ENCODE measurements around the gene GPANK1.
A peak's percentile ranks its signal among the peaks of the same experiment; 100 is the strongest.

Gene GPANK1

GRCh38 chr6:31652925-31653724 is 11.7 kb downstream of the GPANK1 start:
- no peak for DNase-seq (ENCODE audit: low read depth)
- no peak for TF ChIP-seq CTCF (IDR thresholded peaks at IDR 0.05; ENCODE audit: insufficient read depth, low read depth, low read length, missing control alignments)
- peak overlapping the region; percentile 60 for H3K4me3 ChIP-seq (ENCODE audit: low read length)

- DNase-seq (ENCODE audit: low read depth) = peak; percentile 84
- TF ChIP-seq CTCF (IDR thresholded peaks at IDR 0.05; ENCODE audit: insufficient read depth, low read depth, low read length, missing control alignments) = no peak
- H3K4me3 ChIP-seq (ENCODE audit: low read length) = peak overlapping the region; percentile 60
These were observed 13.1 kb downstream of the GPANK1 start for GRCh38 chr6:31651602-31652191.

- no peak for DNase-seq (ENCODE audit: low read depth)
- TF ChIP-seq CTCF (IDR thresholded peaks at IDR 0.05; ENCODE audit: insufficient read depth, low read depth, low read length, missing control alignments) = no peak
- H3K4me3 ChIP-seq (ENCODE audit: low read length) = no peak overlapping the region
These were observed 19.5 kb downstream of the GPANK1 start for GRCh38 chr6:31645325-31645724.

GRCh38 chr6:31643818-31644454 is 20.9 kb downstream of the GPANK1 start:
- no peak overlapping the region for H3K4me3 ChIP-seq (ENCODE audit: low read length)
- no peak for DNase-seq (ENCODE audit: low read depth)
- no peak for TF ChIP-seq CTCF (IDR thresholded peaks at IDR 0.05; ENCODE audit: insufficient read depth, low read depth, low read length, missing control alignments)

GRCh38 chr6:31642798-31643570 is 21.8 kb downstream of the GPANK1 start:
- no peak for TF ChIP-seq CTCF (IDR thresholded peaks at IDR 0.05; ENCODE audit: insufficient read depth, low read depth, low read length, missing control alignments)
- H3K4me3 ChIP-seq (ENCODE audit: low read length) = no peak overlapping the region
- no peak for DNase-seq (ENCODE audit: low read depth)

- no peak for TF ChIP-seq CTCF (IDR thresholded peaks at IDR 0.05; ENCODE audit: insufficient read depth, low read depth, low read length, missing control alignments)
- no peak for DNase-seq (ENCODE audit: low read depth)
- H3K4me3 ChIP-seq (ENCODE audit: low read length) = no peak overlapping the region
These were observed 23.4 kb downstream of the GPANK1 start for GRCh38 chr6:31641370-31641769.

Data from epithelial cell of esophagus (primary cell).